SK-N-MC (cell line): ENCODE results near the gene NME3.

ENCODE experiments used
- DNase-seq: peaks from one replicate; pipeline ENCODE4 v3.0.0-alpha.2; 2011; ENCODE audit warnings: low read depth, low spot score
- H3K27ac ChIP-seq: fragments of 200-600 bp; sonication (generic); 2 replicates; pipeline ENCODE4 v1.5.1; 2016; ENCODE audit warnings: mixed run types
- H3K36me3 ChIP-seq: fragments of 200-600 bp; sonication (generic); 2 replicates; pipeline ENCODE4 v1.6.1; 2017; ENCODE audit warnings: antibody characterized with exemption, low read length, mixed read lengths; ENCODE audit not compliant: insufficient read depth
- H3K4me3 ChIP-seq: fragments of 200-600 bp; sonication (generic); 2 replicates; pipeline ENCODE4 v1.5.1; 2016
- H3K9ac ChIP-seq: fragments of 200-600 bp; sonication (generic); 2 replicates; pipeline ENCODE4 v1.8.0; 2017; ENCODE audit warnings: mixed run types, mixed read lengths; ENCODE audit not compliant: insufficient read length
- H3K9me3 ChIP-seq: fragments of 200-600 bp; sonication (generic); 2 replicates; pipeline ENCODE4 v1.6.1; 2017; ENCODE audit warnings: low read depth, mild to moderate bottlenecking, antibody characterized with exemption, low read length, moderate library complexity, mixed read lengths
- EZH2 ChIP-seq: fragments of 200-600 bp; sonication (generic); IDR thresholded peaks from one replicate; pipeline ENCODE4 v1.6.1; 2017; ENCODE audit warnings: antibody characterized with exemption
- FOXP2 ChIP-seq: optimal IDR thresholded peaks from 2 replicates; pipeline ENCODE3; 2011; ENCODE audit warnings: mild to moderate bottlenecking, moderate library complexity; ENCODE audit not compliant: insufficient read depth; ENCODE audit errors: extremely low read length, control extremely low read depth
- POLR2AphosphoS5 ChIP-seq: IDR thresholded peaks from 2 replicates; pipeline ENCODE4 v1.6.1; 2012; ENCODE audit warnings: mild to moderate bottlenecking, low read depth, low read length, borderline replicate concordance

The NME3 gene

GRCh38 chr16:1757714-1758461 is 13.5 kb downstream of the NME3 start:
- no peak for DNase-seq
- Histone ChIP-seq H3K9ac (no peak overlapping the region), H3K9me3 (no peaks in the 10 kb centered on the region), H3K36me3 (no peaks in the 10 kb centered on the region), H3K4me3 (no peak overlapping the region), H3K27ac (no peak overlapping the region)
- no peak for TF ChIP-seq EZH2
- no peak for TF ChIP-seq FOXP2
- no peak for TF ChIP-seq POLR2AphosphoS5

- H3K27ac ChIP-seq = no peak overlapping the region
- H3K36me3 ChIP-seq = no peaks in the 10 kb centered on the region; the same call in 1 of the 2 replicates
- TF ChIP-seq EZH2 (no peak), FOXP2 (no peak), POLR2AphosphoS5 (no peak)
- no peak overlapping the region for H3K9ac ChIP-seq
- no peak for DNase-seq
- H3K4me3 ChIP-seq = no peak overlapping the region
- H3K9me3 ChIP-seq = no peaks in the 10 kb centered on the region
Measured at GRCh38 chr16:1754204-1754603, 17.1 kb downstream of the NME3 start.

GRCh38 chr16:1752853-1753252 is 18.5 kb downstream of the NME3 start:
- H3K9me3 ChIP-seq = no peaks in the 10 kb centered on the region
- H3K27ac ChIP-seq = no peak overlapping the region
- no peak overlapping the region for H3K4me3 ChIP-seq
- no peak overlapping the region for H3K9ac ChIP-seq
- no peak for DNase-seq
- TF ChIP-seq FOXP2 (no peak), EZH2 (no peak)
- H3K36me3 ChIP-seq = no peaks in the 10 kb centered on the region; the same call in 1 of the 2 replicates

GRCh38 chr16:1751946-1752345 is 19.4 kb downstream of the NME3 start:
- H3K36me3 ChIP-seq = no peaks in the 10 kb centered on the region; the same call in 1 of the 2 replicates

GRCh38 chr16:1749152-1750117 is 21.9 kb downstream of the NME3 start:
- no peaks in the 10 kb centered on the region; the same call in 1 of the 2 replicates for H3K36me3 ChIP-seq
- no peak overlapping the region for H3K9ac ChIP-seq
- no peaks in the 10 kb centered on the region for H3K9me3 ChIP-seq
- DNase-seq = no peak
- H3K27ac ChIP-seq = no peak overlapping the region
- no peak for TF ChIP-seq POLR2AphosphoS5
- TF ChIP-seq FOXP2 = no peak
- no peak for TF ChIP-seq EZH2
- H3K4me3 ChIP-seq = no peak overlapping the region

More at GRCh38 chr16:1751946-1752345, 19.4 kb downstream of the NME3 start:
- DNase-seq = no peak
- Histone ChIP-seq H3K4me3 (no peak overlapping the region), H3K9me3 (no peaks in the 10 kb centered on the region), H3K9ac (no peak overlapping the region), H3K27ac (no peak overlapping the region)
- no peak for TF ChIP-seq FOXP2

GRCh38 chr16:1747934-1748333 is 23.4 kb downstream of the NME3 start:
- H3K36me3 ChIP-seq = no peaks in the 10 kb centered on the region; the same call in 1 of the 2 replicates
- DNase-seq = no peak
- H3K9me3 ChIP-seq = no peaks in the 10 kb centered on the region
- TF ChIP-seq POLR2AphosphoS5 = no peak
- TF ChIP-seq EZH2 = no peak
- TF ChIP-seq FOXP2 = no peak
- H3K9ac ChIP-seq = no peak overlapping the region
- no peak overlapping the region for H3K27ac ChIP-seq
- no peak overlapping the region for H3K4me3 ChIP-seq

GRCh38 chr16:1746693-1747195 is 24.6 kb downstream of the NME3 start:
- TF ChIP-seq EZH2 = no peak
- no peak for TF ChIP-seq FOXP2
- TF ChIP-seq POLR2AphosphoS5 = no peak
- Histone ChIP-seq H3K27ac (no peak overlapping the region), H3K9me3 (no peaks in the 10 kb centered on the region), H3K4me3 (no peak overlapping the region), H3K36me3 (no peaks in the 10 kb centered on the region; the same call in 1 of the 2 replicates), H3K9ac (no peak overlapping the region)
- DNase-seq = no peak

- Histone ChIP-seq H3K9me3 (no peaks in the 10 kb centered on the region), H3K9ac (no peak overlapping the region), H3K36me3 (no peaks in the 10 kb centered on the region; the same call in 1 of the 2 replicates), H3K4me3 (no peak overlapping the region), H3K27ac (no peak overlapping the region)
- DNase-seq = no peak
- TF ChIP-seq EZH2 (no peak), POLR2AphosphoS5 (no peak), FOXP2 (no peak)
Measured at GRCh38 chr16:1745900-1746692, 25.2 kb downstream of the NME3 start.
